Mammary epithelial cell (primary cell): Measurements from ENCODE around the gene CYTH3.

Source experiments
- EZH2 ChIP-seq: IDR thresholded peaks from 2 replicates; pipeline ENCODE4 v1.6.1; 2012; ENCODE audit warnings: low read length, inconsistent platforms, borderline replicate concordance
- TF ChIP-seq, protein P1 (sequence below), 2 donors: IDR thresholded peaks in 1 of 2; conservative IDR thresholded peaks in 1 of 2; 2 replicates each; pipeline ENCODE4 v1.5.1; 2011 to 2012; ENCODE audit warnings: inconsistent platforms in 2 of 2, low read length in 2 of 2, mild to moderate bottlenecking in 2 of 2, control low read depth in 1 of 2, low read depth in 1 of 2; ENCODE audit not compliant: insufficient read depth in 1 of 2; ENCODE audit errors: extremely low read depth in 1 of 2

DNA sequence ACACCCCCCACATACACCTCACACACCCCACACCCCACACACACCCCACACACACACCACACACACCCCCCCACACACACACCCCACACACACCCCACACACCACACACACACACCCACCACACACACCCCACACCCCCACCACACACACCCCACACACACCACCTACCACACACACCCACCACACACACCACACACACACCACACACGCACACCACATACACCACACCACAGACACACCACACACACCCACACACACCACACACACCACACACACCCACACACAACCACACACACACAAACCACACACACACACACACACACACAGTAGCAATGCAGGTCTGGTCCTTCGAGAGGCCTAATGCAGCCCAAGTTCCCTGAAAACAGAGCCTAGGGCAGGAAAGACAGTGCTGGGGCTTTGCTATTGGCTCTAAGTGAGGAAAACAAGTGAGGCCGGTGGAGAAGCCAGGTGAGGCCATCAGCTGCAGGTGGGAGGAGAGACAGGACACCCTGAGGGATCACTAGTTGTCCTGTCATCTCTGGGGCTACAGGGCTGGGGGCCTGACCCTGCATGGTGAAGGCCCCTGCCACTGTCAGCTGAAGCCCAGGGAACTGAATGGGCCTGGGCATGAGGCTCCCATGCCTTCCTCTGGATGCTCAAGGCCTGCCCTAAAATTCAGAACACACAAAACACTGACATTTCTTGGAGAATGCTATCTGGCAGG lies 92.6 kb downstream of the CYTH3 start:
- TF ChIP-seq, protein P1, sequence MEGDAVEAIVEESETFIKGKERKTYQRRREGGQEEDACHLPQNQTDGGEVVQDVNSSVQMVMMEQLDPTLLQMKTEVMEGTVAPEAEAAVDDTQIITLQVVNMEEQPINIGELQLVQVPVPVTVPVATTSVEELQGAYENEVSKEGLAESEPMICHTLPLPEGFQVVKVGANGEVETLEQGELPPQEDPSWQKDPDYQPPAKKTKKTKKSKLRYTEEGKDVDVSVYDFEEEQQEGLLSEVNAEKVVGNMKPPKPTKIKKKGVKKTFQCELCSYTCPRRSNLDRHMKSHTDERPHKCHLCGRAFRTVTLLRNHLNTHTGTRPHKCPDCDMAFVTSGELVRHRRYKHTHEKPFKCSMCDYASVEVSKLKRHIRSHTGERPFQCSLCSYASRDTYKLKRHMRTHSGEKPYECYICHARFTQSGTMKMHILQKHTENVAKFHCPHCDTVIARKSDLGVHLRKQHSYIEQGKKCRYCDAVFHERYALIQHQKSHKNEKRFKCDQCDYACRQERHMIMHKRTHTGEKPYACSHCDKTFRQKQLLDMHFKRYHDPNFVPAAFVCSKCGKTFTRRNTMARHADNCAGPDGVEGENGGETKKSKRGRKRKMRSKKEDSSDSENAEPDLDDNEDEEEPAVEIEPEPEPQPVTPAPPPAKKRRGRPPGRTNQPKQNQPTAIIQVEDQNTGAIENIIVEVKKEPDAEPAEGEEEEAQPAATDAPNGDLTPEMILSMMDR (conservative IDR thresholded peaks at IDR 0.05 in 1 of 2, IDR thresholded peaks at IDR 0.05 in 1 of 2; ENCODE audit: extremely low read depth in 1 of 2, insufficient read depth in 1 of 2, low read depth in 1 of 2, low read length in 2 of 2) = no peak
- TF ChIP-seq EZH2 = no peak
